RWPE1 (cell line): ENCODE data around the gene LETMD1.
"Not testable (repeated sequence)": the region's sequence is repeated elsewhere in the genome, so short reads cannot be mapped to it uniquely, and the experiment has no call there.

Experiments
- CTCF ChIA-PET: fragments of 350-600 bp; sonication (Branson Sonifier 250); formaldehyde crosslinking; extraction: SDS; loops from one replicate; lab custom pipeline; 2021; lab: Yijun Ruan, JAX
- POLR2A ChIA-PET: fragments of 400-600 bp; formaldehyde crosslinking; extraction: SDS; loops from one replicate; lab custom pipeline; 2020; ENCODE audit warnings: antibody characterized with exemption; ENCODE audit not compliant: low non-redundant PET; lab: Yijun Ruan, JAX
- DNase-seq: peaks from one replicate; pipeline ENCODE4 v3.0.0; 2012; ENCODE audit warnings: low spot score
- H3K27ac ChIP-seq: fragments of 450-650 bp; 2 replicates; pipeline ENCODE4 v1.5.1; 2017
- CTCF ChIP-seq: fragments of 450-650 bp; conservative IDR thresholded peaks from 2 replicates; pipeline ENCODE4 v1.5.1; 2017; ENCODE audit warnings: low read depth, mild to moderate bottlenecking

The LETMD1 gene

GRCh38 chr12:51005671-51006070 is 42.5 kb upstream of the LETMD1 start:
- CTCF ChIA-PET, result no interaction called here
- DNase-seq, result peak; percentile 38
- POLR2A ChIA-PET, result interaction anchor here (0.6 kb wide), 1 partner anchor 457 kb away, joined by 3 read pairs; no protein-coding TSS in a partner anchor
- H3K27ac ChIP-seq, result no peak overlapping the region
- no peak for TF ChIP-seq CTCF

- no peak for TF ChIP-seq CTCF
- DNase-seq, result no peak
- no peak overlapping the region for H3K27ac ChIP-seq
- ChIA-PET CTCF (interaction anchor here (0.6 kb wide), 2 partner anchors 509 to 1879 kb away, joined by 3 to 4 read pairs; no protein-coding TSS in a partner anchor), POLR2A (no interaction called here)
These were observed 39.6 kb upstream of the LETMD1 start for GRCh38 chr12:51008329-51009055.

- DNase-seq, result no peak
These were observed 39.1 kb upstream of the LETMD1 start for GRCh38 chr12:51009056-51009440.

GRCh38 chr12:51011955-51012354 is 36.2 kb upstream of the LETMD1 start:
- ChIA-PET POLR2A (no interaction called here), CTCF (interaction anchor here (1.0 kb wide), 1 partner anchor 25 kb away, joined by 3 read pairs; no protein-coding TSS in a partner anchor)
- no peak for TF ChIP-seq CTCF
- DNase-seq, result no peak
- H3K27ac ChIP-seq, result peak overlapping the region; percentile 25; the same call in 1 of the 2 replicates

More at GRCh38 chr12:51009056-51009440, 39.1 kb upstream of the LETMD1 start:
- H3K27ac ChIP-seq, result no peak overlapping the region
- CTCF ChIA-PET, result interaction anchor here (0.6 kb wide), 2 partner anchors 170 to 509 kb away, joined by 3 to 4 read pairs; no protein-coding TSS in a partner anchor
- no peak for TF ChIP-seq CTCF
- POLR2A ChIA-PET, result no interaction called here

GRCh38 chr12:51012570-51013236 is 35.4 kb upstream of the LETMD1 start:
- DNase-seq, result no peak
- POLR2A ChIA-PET, result no interaction called here
- TF ChIP-seq CTCF, result no peak
- no peak overlapping the region for H3K27ac ChIP-seq
- CTCF ChIA-PET, result interaction anchor here (0.6 kb wide), 1 partner anchor 91 kb away, joined by 3 read pairs; no protein-coding TSS in a partner anchor

- no peak for DNase-seq
- TF ChIP-seq CTCF, result no peak
- peak overlapping the region; percentile 31; the same call in 1 of the 2 replicates for H3K27ac ChIP-seq
- ChIA-PET POLR2A (no interaction called here), CTCF (interaction anchor here (0.6 to 0.7 kb wide), 2 partner anchors 22 to 90 kb away, joined by 3 to 7 read pairs; no protein-coding TSS in a partner anchor)
These were observed 34.7 kb upstream of the LETMD1 start for GRCh38 chr12:51013441-51013840.

- DNase-seq, H3K27ac ChIP-seq, POLR2A ChIA-PET, CTCF ChIA-PET: not testable (repeated sequence)
These were observed 33.7 kb upstream of the LETMD1 start for GRCh38 chr12:51014467-51014866.
